Effector CD4-positive, alpha-beta T cell (primary cell): ENCODE results near the gene TSHZ1.
A peak's percentile ranks its signal among the peaks of the same experiment; 100 is the strongest.

ENCODE experiments used
- DNase-seq: peaks from one replicate; pipeline ENCODE4 v3.0.0-alpha.2; 2020

The TSHZ1 gene

GRCh38 chr18:75208155-75208835, 2.3 kb upstream of the TSHZ1 start:
- peak; percentile 29 for DNase-seq

- DNase-seq, result no peak
Observed at GRCh38 chr18:75208836-75209128, 1.8 kb upstream of the TSHZ1 start.

- peak; percentile 67 for DNase-seq
Observed at GRCh38 chr18:75209129-75209950, 1.3 kb upstream of the TSHZ1 start, which contains the start of gene PTGR3. TSS of gene PTGR3 (minus strand) at chr18:75209139. CDS start at chr18:75209058, 81 bp downstream.

GRCh38 chr18:75209951-75210258, 692 bp upstream of the TSHZ1 start:
- no peak for DNase-seq

- no peak for DNase-seq
Observed at GRCh38 chr18:75211002-75211621, 515 bp downstream of the TSHZ1 start.

GRCh38 chr18:75211626-75211952, 992 bp downstream of the TSHZ1 start:
- no peak for DNase-seq

- no peak for DNase-seq
Observed at GRCh38 chr18:75211953-75212750, 1.6 kb downstream of the TSHZ1 start.

- no peak for DNase-seq
Observed at GRCh38 chr18:75212751-75213090, 2.1 kb downstream of the TSHZ1 start.

- no peak for DNase-seq
Observed at GRCh38 chr18:75213611-75214331, 3.2 kb downstream of the TSHZ1 start.

GRCh38 chr18:75214332-75214690, 3.7 kb downstream of the TSHZ1 start:
- DNase-seq, result no peak

GRCh38 chr18:75214766-75215510, 4.3 kb downstream of the TSHZ1 start:
- DNase-seq, result no peak

GRCh38 chr18:75215663-75216062, 5.1 kb downstream of the TSHZ1 start:
- DNase-seq, result no peak

GRCh38 chr18:75216212-75216910, 5.8 kb downstream of the TSHZ1 start:
- DNase-seq, result no peak

- DNase-seq, result no peak
Observed at GRCh38 chr18:75216911-75217689, 6.5 kb downstream of the TSHZ1 start.

GRCh38 chr18:75218065-75218923, 7.7 kb downstream of the TSHZ1 start:
- no peak for DNase-seq

- DNase-seq, result no peak
Observed at GRCh38 chr18:75219745-75220375, 9.3 kb downstream of the TSHZ1 start.

- no peak for DNase-seq
Observed at GRCh38 chr18:75220551-75221355, 10.2 kb downstream of the TSHZ1 start.

GRCh38 chr18:75221397-75221796, 10.8 kb downstream of the TSHZ1 start:
- no peak for DNase-seq
